GM23338 (cell line): ENCODE data around the gene FKBP7. TPM values are rescaled to one million over a fixed set of nuclear protein-coding genes. Genes with fewer than 3 reads are reported as not detected.

ENCODE experiments used
- ATAC-seq: fragments of 200-7000 bp; cut with Tn5 transposase; 3 replicates; pipeline ENCODE4 v1.9.1; 2020
- DNase-seq: peaks from one replicate; pipeline ENCODE4 v3.0.0-alpha.2; 2015; ENCODE audit warnings: low spot score
- H2AFZ ChIP-seq: fragments of 200-600 bp; sonication (generic); 2 replicates; pipeline ENCODE4 v1.8.0; 2016; ENCODE audit warnings: antibody characterized with exemption, mild to moderate bottlenecking, moderate library complexity
- H3F3A ChIP-seq: fragments of 200-600 bp; sonication (generic); replicated peaks from 2 replicates; pipeline ENCODE4 v1.8.0; 2017; ENCODE audit warnings: antibody characterized with exemption, mixed run types, low read depth
- H3K27ac ChIP-seq: fragments of 200-600 bp; sonication (generic); 2 replicates; pipeline ENCODE4 v1.6.1; 2016; ENCODE audit warnings: low read depth
- H3K27me3 ChIP-seq: fragments of 200-600 bp; sonication (generic); 2 replicates; pipeline ENCODE4 v1.8.0; 2016; ENCODE audit warnings: mild to moderate bottlenecking, mixed run types, moderate library complexity; ENCODE audit not compliant: insufficient read depth
- H3K36me3 ChIP-seq: fragments of 200-600 bp; sonication (generic); 2 replicates; pipeline ENCODE4 v1.8.0; 2016; ENCODE audit warnings: mild to moderate bottlenecking; ENCODE audit not compliant: insufficient read depth
- H3K4me1 ChIP-seq: fragments of 200-600 bp; sonication (generic); 2 replicates; pipeline ENCODE4 v1.8.0; 2016; ENCODE audit warnings: mild to moderate bottlenecking, moderate library complexity; ENCODE audit not compliant: insufficient read depth
- H3K4me2 ChIP-seq: fragments of 200-600 bp; sonication (generic); 2 replicates; pipeline ENCODE4 v1.7.1; 2017; ENCODE audit warnings: mixed run types
- H3K4me3 ChIP-seq: fragments of 200-600 bp; sonication (generic); 2 replicates; pipeline ENCODE4 v1.6.1; 2016; ENCODE audit warnings: mixed run types
- H3K79me2 ChIP-seq: fragments of 200-600 bp; sonication (generic); replicated peaks from 2 replicates; pipeline ENCODE4 v1.8.0; 2017; ENCODE audit warnings: mild to moderate bottlenecking; ENCODE audit not compliant: insufficient read depth
- H3K9me2 ChIP-seq: fragments of 200-600 bp; sonication (generic); 2 replicates; pipeline ENCODE4 v1.8.0; 2017; ENCODE audit not compliant: insufficient read depth
- H4K20me1 ChIP-seq: fragments of 200-600 bp; sonication (generic); replicated peaks from 2 replicates; pipeline ENCODE4 v1.8.0; 2017; ENCODE audit warnings: mild to moderate bottlenecking; ENCODE audit not compliant: insufficient read depth
- H3K27ac Mint-ChIP-seq: 2 replicates; pipeline ENCODE4 v1.8.0; 2020; ENCODE audit warnings: inconsistent platforms, mild to moderate bottlenecking, moderate library complexity, mixed read lengths
- H3K27me3 Mint-ChIP-seq: 3 replicates; pipeline ENCODE4 v1.8.0; 2022; ENCODE audit warnings: low read depth, mild to moderate bottlenecking, moderate library complexity, mixed read lengths, inconsistent platforms; ENCODE audit not compliant: insufficient read depth, poor library complexity
- H3K36me3 Mint-ChIP-seq: 3 replicates; pipeline ENCODE4 v1.8.0; 2021; ENCODE audit warnings: low read depth, mild to moderate bottlenecking, inconsistent platforms, moderate library complexity, mixed read lengths
- H3K4me1 Mint-ChIP-seq: 3 replicates; pipeline ENCODE4 v1.8.0; 2020; ENCODE audit warnings: mild to moderate bottlenecking, inconsistent platforms, mixed read lengths
- H3K4me3 Mint-ChIP-seq: 3 replicates; pipeline ENCODE4 v1.8.0; 2021; ENCODE audit warnings: moderate library complexity, mild to moderate bottlenecking, inconsistent platforms, mixed read lengths
- H3K9me3 Mint-ChIP-seq: 3 replicates; pipeline ENCODE4 v1.8.0; 2020; ENCODE audit warnings: moderate library complexity, mild to moderate bottlenecking, inconsistent platforms, mixed read lengths
- CREB1 ChIP-seq: fragments of 250-450 bp; sonication (Bioruptor Pico); IDR thresholded peaks from 2 replicates; pipeline ENCODE4 v1.5.0; 2020; ENCODE audit warnings: low read depth, mild to moderate bottlenecking, moderate library complexity
- EZH2 ChIP-seq: fragments of 200-600 bp; sonication (generic); IDR thresholded peaks from one replicate; pipeline ENCODE4 v1.8.0; 2017; ENCODE audit warnings: antibody characterized with exemption, mild to moderate bottlenecking, low read depth; ENCODE audit not compliant: unreplicated experiment
- EZH2phosphoT487 ChIP-seq: fragments of 200-600 bp; sonication (generic); IDR thresholded peaks from one replicate; pipeline ENCODE4 v1.8.1; 2018; ENCODE audit warnings: antibody characterized with exemption; ENCODE audit not compliant: unreplicated experiment
- NANOG ChIP-seq: IDR thresholded peaks from 2 replicates; pipeline ENCODE4 v1.6.1; 2016; ENCODE audit warnings: antibody characterized with exemption, borderline replicate concordance
- POLR2AphosphoS5 ChIP-seq: IDR thresholded peaks from 2 replicates; pipeline ENCODE4 v1.6.1; 2016; ENCODE audit warnings: antibody characterized with exemption, low read depth
- STAT1 ChIP-seq: IDR thresholded peaks from one replicate; pipeline ENCODE4 v1.6.1; 2016; ENCODE audit warnings: antibody characterized with exemption; ENCODE audit not compliant: unreplicated experiment
- ZNF114 ChIP-seq: fragments of 250-450 bp; sonication (Bioruptor Pico); IDR thresholded peaks from 2 replicates; pipeline ENCODE4 v1.5.0; 2020; ENCODE audit warnings: mild to moderate bottlenecking, moderate library complexity
- ZNF331 ChIP-seq: fragments of 250-450 bp; sonication (Bioruptor Pico); IDR thresholded peaks from 2 replicates; pipeline ENCODE4 v1.5.0; 2020; ENCODE audit warnings: low read depth, mild to moderate bottlenecking, moderate library complexity
- polyA plus RNA-seq: library from polyadenylated mRNA; unstranded; fragments of >200 nt; fragmentation: Nextera tagmentation; extraction: Ambion mirVana; gene quantifications from 2 replicates; pipeline ENCODE4 v1.2.1, GENCODE V29; 2016
- total RNA-seq: library from RNA; depleted of rRNA; stranded (reverse); fragments of >200 nt; shearing (Covaris generic); gene quantifications from 2 replicates; pipeline ENCODE4 v1.2.3, GENCODE V29; 2014
- TF ChIP-seq, protein P1 (sequence below), 2 experiments: fragments of 200-600 bp in 1 of 2; sonication (generic) in 1 of 2; conservative IDR thresholded peaks; 2 replicates each; pipeline versions ENCODE4 v1.5.1 to v1.6.1; 2016 to 2017; ENCODE audit warnings: antibody characterized with exemption in 2 of 2, low read depth in 2 of 2, mild to moderate bottlenecking in 2 of 2, moderate library complexity in 1 of 2
- TF ChIP-seq, protein P2 (sequence below): IDR thresholded peaks from 2 replicates; pipeline ENCODE4 v1.6.1; 2016; ENCODE audit warnings: antibody characterized with exemption

The FKBP7 gene
- total and polyA plus RNA-seq, 2 experiments from 2014 or later = 8.3 to 9.0 TPM

- TF ChIP-seq, protein P1, sequence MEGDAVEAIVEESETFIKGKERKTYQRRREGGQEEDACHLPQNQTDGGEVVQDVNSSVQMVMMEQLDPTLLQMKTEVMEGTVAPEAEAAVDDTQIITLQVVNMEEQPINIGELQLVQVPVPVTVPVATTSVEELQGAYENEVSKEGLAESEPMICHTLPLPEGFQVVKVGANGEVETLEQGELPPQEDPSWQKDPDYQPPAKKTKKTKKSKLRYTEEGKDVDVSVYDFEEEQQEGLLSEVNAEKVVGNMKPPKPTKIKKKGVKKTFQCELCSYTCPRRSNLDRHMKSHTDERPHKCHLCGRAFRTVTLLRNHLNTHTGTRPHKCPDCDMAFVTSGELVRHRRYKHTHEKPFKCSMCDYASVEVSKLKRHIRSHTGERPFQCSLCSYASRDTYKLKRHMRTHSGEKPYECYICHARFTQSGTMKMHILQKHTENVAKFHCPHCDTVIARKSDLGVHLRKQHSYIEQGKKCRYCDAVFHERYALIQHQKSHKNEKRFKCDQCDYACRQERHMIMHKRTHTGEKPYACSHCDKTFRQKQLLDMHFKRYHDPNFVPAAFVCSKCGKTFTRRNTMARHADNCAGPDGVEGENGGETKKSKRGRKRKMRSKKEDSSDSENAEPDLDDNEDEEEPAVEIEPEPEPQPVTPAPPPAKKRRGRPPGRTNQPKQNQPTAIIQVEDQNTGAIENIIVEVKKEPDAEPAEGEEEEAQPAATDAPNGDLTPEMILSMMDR (conservative IDR thresholded peaks at IDR 0.05; ENCODE audit: low read depth in 2 of 2) = no peak
- TF ChIP-seq EZH2 (no peak), STAT1 (no peak)
Measured at GRCh38 chr2:178441426-178441825, 37.0 kb downstream of the FKBP7 start (continued).

- no peaks in the 10 kb centered on the region for H3K9me3 Mint-ChIP-seq
Measured at GRCh38 chr2:178436662-178437061, 41.7 kb downstream of the FKBP7 start.

GRCh38 chr2:178429336-178429735 lies 49.1 kb downstream of the FKBP7 start:
- H3K4me1 Mint-ChIP-seq = no peaks in the 10 kb centered on the region
- peaks cover 7% of the 10 kb centered on the region; the same call in 1 of the 3 replicates for H3K9me3 Mint-ChIP-seq
- DNase-seq (no peak), ATAC-seq (no peak)
- no peaks in the 10 kb centered on the region for H3F3A ChIP-seq
- no peaks in the 10 kb centered on the region; the same call in none of the 2 replicates for H4K20me1 ChIP-seq
- H3K27me3 Mint-ChIP-seq = no peaks in the 10 kb centered on the region
- no peak overlapping the region for H2AFZ ChIP-seq
- no peaks in the 10 kb centered on the region for H3K27me3 ChIP-seq
- peaks cover 64% of the 10 kb centered on the region for H3K36me3 Mint-ChIP-seq
- no peak overlapping the region for H3K4me2 ChIP-seq
- H3K4me3 ChIP-seq = no peak overlapping the region
- no peaks in the 10 kb centered on the region; the same call in 1 of the 2 replicates for H3K79me2 ChIP-seq
- H3K4me1 ChIP-seq = no peaks in the 10 kb centered on the region
- peaks cover 29% of the 10 kb centered on the region; the same call in 1 of the 2 replicates for H3K36me3 ChIP-seq
- H3K27ac ChIP-seq = no peak overlapping the region
- H3K4me3 Mint-ChIP-seq = no peak overlapping the region
- H3K9me2 ChIP-seq = no peaks in the 10 kb centered on the region
- no peak overlapping the region for H3K27ac Mint-ChIP-seq
- TF ChIP-seq ZNF114 (CRISPR knock-in tag) = no peak
- no peak for TF ChIP-seq ZNF331
- TF ChIP-seq, protein P1 (conservative IDR thresholded peaks at IDR 0.05; ENCODE audit: low read depth in 2 of 2) = no peak
- TF ChIP-seq POLR2AphosphoS5 = no peak
- no peak for TF ChIP-seq NANOG
- no peak for TF ChIP-seq EZH2phosphoT487
- TF ChIP-seq CREB1 (CRISPR knock-in tag) = no peak
- TF ChIP-seq, protein P2, sequence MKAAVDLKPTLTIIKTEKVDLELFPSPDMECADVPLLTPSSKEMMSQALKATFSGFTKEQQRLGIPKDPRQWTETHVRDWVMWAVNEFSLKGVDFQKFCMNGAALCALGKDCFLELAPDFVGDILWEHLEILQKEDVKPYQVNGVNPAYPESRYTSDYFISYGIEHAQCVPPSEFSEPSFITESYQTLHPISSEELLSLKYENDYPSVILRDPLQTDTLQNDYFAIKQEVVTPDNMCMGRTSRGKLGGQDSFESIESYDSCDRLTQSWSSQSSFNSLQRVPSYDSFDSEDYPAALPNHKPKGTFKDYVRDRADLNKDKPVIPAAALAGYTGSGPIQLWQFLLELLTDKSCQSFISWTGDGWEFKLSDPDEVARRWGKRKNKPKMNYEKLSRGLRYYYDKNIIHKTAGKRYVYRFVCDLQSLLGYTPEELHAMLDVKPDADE = no peak
- TF ChIP-seq STAT1 = no peak

More at GRCh38 chr2:178436662-178437061, 41.7 kb downstream of the FKBP7 start:
- H3K4me3 ChIP-seq = no peak overlapping the region
- no peaks in the 10 kb centered on the region for H3K9me2 ChIP-seq
- H3K27me3 Mint-ChIP-seq = peaks cover 3% of the 10 kb centered on the region
- no peaks in the 10 kb centered on the region; the same call in 1 of the 2 replicates for H4K20me1 ChIP-seq
- H3K79me2 ChIP-seq = no peaks in the 10 kb centered on the region
- no peak for DNase-seq
- no peaks in the 10 kb centered on the region; the same call in 2 of the 3 replicates for H3K4me1 Mint-ChIP-seq
- peaks cover 75% of the 10 kb centered on the region; the same call in 2 of the 3 replicates for H3K36me3 Mint-ChIP-seq
- peaks cover 61% of the 10 kb centered on the region for H3K36me3 ChIP-seq
- no peak overlapping the region for H3K4me2 ChIP-seq
- no peaks in the 10 kb centered on the region for H3K27me3 ChIP-seq
- TF ChIP-seq EZH2phosphoT487 = no peak
- no peak for TF ChIP-seq ZNF331
- TF ChIP-seq ZNF114 (CRISPR knock-in tag) = no peak
- no peak for TF ChIP-seq CREB1 (CRISPR knock-in tag)
- no peak for TF ChIP-seq NANOG
- no peaks in the 10 kb centered on the region for H3F3A ChIP-seq
- no peak for ATAC-seq
- no peak overlapping the region for H2AFZ ChIP-seq
- no peak overlapping the region for H3K4me3 Mint-ChIP-seq
- H3K27ac Mint-ChIP-seq = no peak overlapping the region
- H3K4me1 ChIP-seq = no peaks in the 10 kb centered on the region
- H3K27ac ChIP-seq = no peak overlapping the region
